NCI-H2029 (cell line): Measurements from ENCODE around the gene PRR35.

Source experiments
- DNase-seq: peaks from one replicate; lab custom pipeline; 2025; lab: John Stamatoyannopoulos, UW

The PRR35 gene

DNA sequence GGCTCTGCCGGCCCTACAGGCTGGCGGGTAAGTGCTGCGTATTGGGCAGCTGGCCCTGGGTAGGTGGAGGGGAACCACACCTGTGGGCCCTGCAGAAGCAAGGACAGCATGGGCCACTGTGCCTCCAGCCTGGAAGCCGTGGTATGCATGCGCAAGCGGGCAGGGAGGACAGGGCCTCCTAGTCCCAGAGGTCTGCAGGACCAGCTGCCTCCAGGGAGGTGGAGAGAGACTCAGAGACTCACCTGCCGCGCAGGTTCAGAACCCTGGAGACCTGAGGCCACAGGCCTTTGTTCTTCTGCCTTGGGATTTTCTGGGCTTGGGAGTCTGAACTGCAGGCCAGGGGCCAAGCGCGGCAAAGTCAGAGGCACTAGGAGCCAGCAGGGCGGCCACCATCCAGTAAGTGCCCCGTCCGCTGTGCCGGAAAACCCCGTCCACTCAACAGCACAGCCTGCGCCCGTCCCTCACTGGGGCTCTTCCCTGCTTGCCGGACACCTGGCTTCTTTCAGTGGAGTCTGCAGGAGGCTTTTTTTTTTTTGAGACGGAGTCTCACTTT, 20.8 kb downstream of the PRR35 start:
- no peak for DNase-seq

GRCh38 chr16:582218-582613, 22.0 kb downstream of the PRR35 start:
- DNase-seq = no peak

- no peak for DNase-seq
These were observed 22.6 kb downstream of the PRR35 start for GRCh38 chr16:582614-583331.

GRCh38 chr16:583470-583814, 23.2 kb downstream of the PRR35 start:
- DNase-seq = no peak

- no peak for DNase-seq
These were observed 23.8 kb downstream of the PRR35 start for GRCh38 chr16:583815-584591.

- no peak for DNase-seq
These were observed 25.2 kb downstream of the PRR35 start for GRCh38 chr16:585351-585750.

GRCh38 chr16:586047-586644, 26.0 kb downstream of the PRR35 start:
- DNase-seq = no peak

GRCh38 chr16:586645-587590, 26.7 kb downstream of the PRR35 start:
- DNase-seq = no peak

DNA sequence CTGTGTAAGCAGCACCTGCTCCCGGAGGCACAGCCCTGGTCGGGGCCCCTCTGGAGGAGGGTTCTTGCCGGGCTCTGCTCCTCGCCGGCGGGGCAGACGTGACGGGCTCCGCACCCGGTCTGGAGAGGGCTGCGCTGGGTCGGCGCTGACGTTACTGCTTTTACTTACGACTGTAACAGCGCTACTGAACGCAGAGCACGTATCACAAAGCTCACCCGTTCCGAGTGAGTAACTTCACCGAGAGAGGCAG, 28.4 kb downstream of the PRR35 start:
- DNase-seq = no peak

DNA sequence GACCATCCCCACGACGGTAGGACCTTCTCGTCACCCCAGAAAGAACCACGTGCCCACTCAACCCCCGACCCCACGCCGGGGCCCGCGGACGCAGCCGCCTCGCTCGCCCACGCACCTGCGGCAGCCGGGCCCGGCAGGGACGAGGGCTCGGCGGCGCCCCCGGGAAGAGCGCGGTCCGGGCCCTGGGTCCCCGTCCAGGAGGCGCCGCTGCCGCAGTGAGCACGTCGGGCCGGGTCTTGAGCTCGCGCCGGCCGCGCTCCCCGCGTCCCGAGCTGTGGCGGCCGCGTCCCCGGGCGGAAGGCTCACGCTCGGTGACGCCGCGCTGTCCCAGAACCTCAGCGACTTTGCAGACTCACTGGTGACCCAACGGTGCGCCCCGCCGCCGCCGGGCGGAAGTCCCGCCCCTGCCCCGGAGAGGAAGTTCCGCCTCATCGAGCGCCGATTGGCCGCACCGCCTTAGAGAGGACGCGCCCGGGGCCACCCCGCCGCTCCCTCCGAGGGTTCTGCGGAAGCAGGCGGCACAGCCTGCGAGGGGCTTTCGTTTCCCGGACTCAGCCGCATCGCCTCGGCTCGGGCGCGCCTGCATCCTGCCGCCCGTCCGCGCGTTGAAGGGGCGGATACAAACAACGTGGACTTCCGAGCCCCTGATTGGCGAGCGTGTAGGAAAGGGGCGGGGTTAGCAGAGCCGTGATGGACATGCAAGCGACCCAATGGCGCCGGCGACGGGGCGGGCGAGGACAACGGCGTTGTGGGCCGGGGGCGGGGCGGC, 28.9 kb downstream of the PRR35 start:
- DNase-seq = peak; percentile 89

DNA sequence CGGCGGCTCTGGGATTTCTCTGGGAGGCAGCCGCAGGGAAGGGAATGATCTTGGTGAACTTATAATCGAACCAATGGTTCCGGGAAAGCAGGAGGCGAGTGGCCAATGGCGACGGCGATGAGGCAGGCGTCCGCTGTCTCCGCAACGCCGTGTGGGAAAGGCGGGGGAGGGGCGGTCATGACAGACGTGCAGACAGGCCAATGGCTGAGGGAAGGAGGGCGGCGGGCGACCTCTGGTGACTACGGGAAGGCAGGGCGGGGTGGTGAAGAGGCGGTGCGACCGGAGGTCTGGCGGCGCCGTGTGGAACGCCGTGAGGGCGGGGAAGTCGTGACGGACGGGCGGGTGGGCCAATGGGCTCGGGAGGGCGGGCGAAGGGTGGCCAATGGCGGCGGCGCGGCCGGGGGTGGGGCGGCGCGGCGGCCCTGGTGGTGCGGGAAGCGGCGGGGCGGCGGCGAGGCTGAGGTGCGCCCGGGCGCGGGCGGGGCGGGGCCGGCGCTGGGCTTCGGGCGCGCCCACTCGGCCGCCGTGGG, 29.5 kb downstream of the PRR35 start, which contains the start of gene RAB40C:
RAB40C (plus strand) TSS at position 409 of the 530 bp plus-strand sequence. CDS start 226 bp downstream, outside the sequence.
- DNase-seq = peak; percentile 96

- no peak for DNase-seq
These were observed 30.1 kb downstream of the PRR35 start for GRCh38 chr16:590188-590814.

DNA sequence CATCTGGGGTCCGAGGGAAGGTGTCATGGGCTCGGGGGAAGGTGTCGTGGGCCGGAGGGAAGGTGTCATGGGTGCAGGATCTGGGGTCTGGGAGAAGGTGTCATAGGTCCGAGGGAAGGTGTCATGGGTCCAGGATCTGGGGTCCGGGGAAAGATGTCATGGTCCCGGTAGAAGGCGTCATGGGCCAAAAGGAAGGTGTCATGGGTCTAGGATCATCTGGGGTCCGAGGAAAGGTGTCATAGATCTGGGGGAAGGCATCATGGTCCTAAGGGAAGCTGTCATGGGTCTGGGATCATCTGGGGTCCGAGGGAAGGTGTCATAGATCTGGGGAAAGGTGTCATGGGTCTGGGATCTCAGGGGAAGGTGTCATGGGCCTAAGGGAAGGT, 30.6 kb downstream of the PRR35 start:
- no peak for DNase-seq

- DNase-seq = no peak
These were observed 31.0 kb downstream of the PRR35 start for GRCh38 chr16:591231-591630.

DNA sequence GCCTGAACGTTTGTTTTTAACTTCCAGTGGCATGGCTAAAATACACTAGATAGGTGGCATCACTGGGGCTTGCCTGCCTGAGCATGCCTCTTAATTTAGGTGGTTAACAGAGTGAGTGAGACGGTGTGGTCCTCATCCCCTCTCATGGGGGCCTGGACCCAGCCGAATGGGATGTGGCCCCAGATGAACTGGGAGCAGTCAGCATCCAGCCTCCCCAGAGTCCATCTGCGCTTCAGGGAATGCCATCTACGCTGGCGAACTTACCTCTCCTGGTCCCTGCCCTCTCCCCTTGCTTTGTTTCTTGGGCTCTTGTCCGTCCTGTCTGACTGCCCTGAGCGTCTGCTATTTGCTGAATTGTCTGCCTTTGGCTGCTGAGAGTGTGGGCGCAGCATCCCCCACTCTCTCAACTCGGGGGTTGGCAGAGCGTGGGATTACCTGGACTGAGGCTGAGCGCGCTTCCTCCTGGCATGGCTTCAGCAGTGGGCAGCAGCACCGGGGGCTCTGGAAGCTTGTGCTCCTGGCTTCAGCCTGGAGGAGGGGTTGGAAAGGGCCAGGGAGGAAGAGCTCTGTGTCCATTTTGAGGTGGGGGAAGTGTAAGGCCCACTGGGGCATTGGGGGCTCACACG, 31.8 kb downstream of the PRR35 start:
- no peak for DNase-seq

DNA sequence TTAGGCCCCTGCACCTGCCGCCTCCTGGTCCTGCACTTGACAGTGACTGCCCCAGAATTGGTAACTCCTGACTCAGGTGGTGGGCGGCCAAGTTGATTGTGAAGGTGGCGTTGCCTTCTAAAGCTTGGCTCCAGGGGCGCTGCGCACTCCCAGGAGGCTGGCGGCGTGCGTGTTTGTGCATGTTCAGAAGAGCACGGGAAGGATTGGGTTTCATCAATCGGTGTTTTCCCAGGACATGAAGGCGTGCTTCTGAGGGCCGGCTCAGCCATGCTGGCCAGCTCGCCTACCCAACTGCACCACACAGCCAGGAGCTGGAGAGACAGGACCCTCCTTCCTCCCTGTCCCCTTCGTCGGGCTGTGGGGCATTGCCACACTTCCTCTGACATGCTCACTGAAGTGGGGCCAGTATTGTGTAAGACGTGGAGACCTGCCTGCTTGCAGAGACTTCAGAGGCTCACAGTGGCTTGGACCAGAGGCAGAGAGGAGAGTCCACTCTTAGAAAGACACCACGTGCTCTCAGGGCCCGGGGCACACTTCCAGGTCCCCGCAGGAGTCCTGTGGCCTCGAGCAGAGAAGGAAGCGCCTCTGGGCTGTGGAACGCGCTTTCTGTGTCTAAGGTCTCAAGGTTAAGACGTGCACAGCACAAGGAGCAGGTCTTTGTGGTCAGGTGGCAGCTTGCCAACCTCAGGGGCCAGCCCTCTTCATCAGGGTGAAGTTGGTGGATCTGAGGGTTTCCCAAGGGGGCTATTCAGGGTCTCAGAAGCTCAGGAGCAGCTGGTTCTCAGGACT, 32.5 kb downstream of the PRR35 start:
- peak; percentile 82 for DNase-seq

DNA sequence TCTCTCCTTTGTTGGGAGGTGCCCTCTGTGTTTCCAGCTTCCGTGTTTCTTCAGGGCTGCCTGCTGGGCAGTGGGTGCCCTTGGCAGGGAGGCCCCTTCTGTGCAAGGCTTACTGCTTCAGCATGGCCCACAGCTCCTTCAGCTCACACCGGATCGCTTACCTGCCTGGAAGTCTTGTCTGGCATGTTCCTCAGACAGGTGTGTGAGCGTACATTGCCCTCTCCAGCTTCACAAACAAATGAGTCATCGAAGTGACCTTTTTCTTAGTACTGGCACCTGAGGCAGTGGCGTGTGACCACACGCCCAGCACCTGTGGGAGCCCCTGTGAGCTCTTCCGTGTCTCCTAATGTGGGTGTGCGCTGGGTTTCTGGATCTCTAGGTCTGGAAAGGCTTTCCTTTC, 33.2 kb downstream of the PRR35 start:
- DNase-seq = peak; percentile 91

GRCh38 chr16:593807-594206, 33.6 kb downstream of the PRR35 start:
- DNase-seq = no peak

DNA sequence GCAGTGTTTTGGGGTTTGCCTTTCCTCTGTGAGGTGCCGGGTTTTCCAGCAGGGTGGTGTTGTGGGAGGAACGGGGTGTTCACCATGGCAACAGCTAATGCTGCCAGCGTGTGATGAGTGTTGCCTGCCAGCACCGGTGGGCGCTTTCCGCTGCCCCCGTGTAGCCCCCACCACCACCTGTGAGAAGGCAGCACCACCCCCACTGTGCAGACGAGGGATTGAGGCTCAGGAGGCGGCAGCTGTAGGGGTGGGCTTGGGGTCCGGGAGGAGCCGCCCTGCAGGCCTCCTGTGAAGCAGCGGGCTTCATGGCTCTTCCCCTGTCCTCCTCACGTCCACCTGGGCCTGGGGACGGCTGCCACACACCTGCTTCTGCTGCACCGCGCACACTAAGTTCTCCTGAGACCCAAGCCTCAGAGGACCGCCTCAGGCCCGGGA, 34.9 kb downstream of the PRR35 start:
- no peak for DNase-seq
